NCI-H526 treated with DMSO at 0.1 percent for 48 hours (cell line): ENCODE data around the gene NDST1.
A peak's percentile ranks its signal among the peaks of the same experiment; 100 is the strongest.

Source experiments
- DNase-seq: peaks from one replicate; lab custom pipeline; 2025; lab: John Stamatoyannopoulos, UW

The NDST1 gene

GRCh38 chr5:150587856-150588595 is 80.1 kb downstream of the NDST1 start:
- DNase-seq, result no peak

GRCh38 chr5:150588596-150588890 is 80.6 kb downstream of the NDST1 start:
- no peak for DNase-seq

- no peak for DNase-seq
Observed at GRCh38 chr5:150589862-150590601, 82.1 kb downstream of the NDST1 start.

- no peak for DNase-seq
Observed at GRCh38 chr5:150590979-150591695, 83.2 kb downstream of the NDST1 start.

- no peak for DNase-seq
Observed at GRCh38 chr5:150593593-150593992, 85.7 kb downstream of the NDST1 start.

GRCh38 chr5:150593996-150594395 is 86.1 kb downstream of the NDST1 start:
- no peak for DNase-seq

- DNase-seq, result no peak
Observed at GRCh38 chr5:150595466-150596031, 87.6 kb downstream of the NDST1 start.

GRCh38 chr5:150596313-150596712 is 88.4 kb downstream of the NDST1 start:
- DNase-seq, result no peak

- no peak for DNase-seq
Observed at GRCh38 chr5:150596826-150597225, 88.9 kb downstream of the NDST1 start.

- no peak for DNase-seq
Observed at GRCh38 chr5:150598006-150598405, 90.1 kb downstream of the NDST1 start.

- DNase-seq, result no peak
Observed at GRCh38 chr5:150598821-150599273, 90.9 kb downstream of the NDST1 start.

GRCh38 chr5:150599281-150599680 is 91.3 kb downstream of the NDST1 start:
- no peak for DNase-seq

- no peak for DNase-seq
Observed at GRCh38 chr5:150599917-150600511, 92.1 kb downstream of the NDST1 start.

GRCh38 chr5:150600616-150601490 is 92.9 kb downstream of the NDST1 start:
- peak; percentile 5 for DNase-seq

- DNase-seq, result no peak
Observed at GRCh38 chr5:150601491-150602345, 93.8 kb downstream of the NDST1 start.

GRCh38 chr5:150603052-150603451 is 95.1 kb downstream of the NDST1 start:
- DNase-seq, result no peak

GRCh38 chr5:150603491-150603890 is 95.6 kb downstream of the NDST1 start:
- no peak for DNase-seq

- no peak for DNase-seq
Observed at GRCh38 chr5:150604010-150604409, 96.1 kb downstream of the NDST1 start.

GRCh38 chr5:150604894-150605440 is 97.0 kb downstream of the NDST1 start:
- DNase-seq, result no peak

GRCh38 chr5:150605546-150605945 is 97.6 kb downstream of the NDST1 start:
- DNase-seq, result no peak
